Measurements from ENCODE around the gene EN2. TPM values are rescaled to one million over a fixed set of nuclear protein-coding genes. Genes with fewer than 3 reads are reported as not detected.

EN2 gene
- total RNA-seq, 1 experiment from 2014 or later = not detected

DNA sequence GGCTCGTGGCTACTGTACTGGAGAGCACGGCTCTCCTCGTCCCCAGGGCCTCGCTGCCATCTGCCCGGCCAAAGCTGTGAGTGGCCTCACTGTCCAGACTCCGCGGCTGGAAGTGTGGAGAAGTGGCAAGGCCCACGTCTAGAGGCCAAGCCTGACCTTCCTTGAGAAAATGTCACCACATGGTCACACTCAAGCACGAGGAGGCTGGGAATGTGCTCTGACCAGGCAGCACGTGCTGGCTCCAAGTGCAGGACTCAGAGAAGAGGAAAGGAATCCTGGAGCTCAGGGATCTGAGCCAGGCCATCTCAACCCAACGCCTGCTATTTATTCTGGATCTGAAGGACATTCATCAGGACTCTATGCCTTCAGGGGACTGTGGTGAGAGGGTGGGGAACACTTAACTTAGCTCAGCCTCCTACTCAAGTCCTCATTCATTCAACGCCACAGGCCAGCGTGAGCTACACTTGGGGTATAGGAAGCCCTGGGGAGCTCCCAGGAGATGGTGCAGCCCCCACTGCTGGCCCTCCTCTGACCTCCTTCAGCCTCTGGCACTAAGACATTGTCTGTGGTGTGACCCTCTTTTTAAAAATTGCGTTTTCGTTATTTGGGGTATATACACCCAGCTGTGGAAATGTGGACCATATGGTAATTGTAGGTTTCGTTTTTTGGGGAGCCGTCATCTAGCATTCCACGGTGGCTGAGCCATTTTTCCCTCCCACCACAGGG lies 29.0 kb downstream of the EN2 start:
- H3K4me3 ChIP-seq = no peak overlapping the region
- no peaks in the 10 kb centered on the region for H4K20me1 ChIP-seq (ENCODE audit: insufficient read depth)
- H3K4me2 ChIP-seq = no peak overlapping the region
- no TSS peak for BruUV-seq (replicated peaks)
- peaks cover 4% of the 10 kb centered on the region; the same call in 1 of the 2 replicates for H3F3A ChIP-seq (ENCODE audit: insufficient read depth, low read depth)
- peaks cover 100% of the 10 kb centered on the region for H3K27me3 ChIP-seq (ENCODE audit: insufficient read depth, low read depth)
- no peak overlapping the region for H2AFZ ChIP-seq
- no peak overlapping the region for H3K27ac ChIP-seq
- no peak for DNase-seq
- H3K36me3 ChIP-seq (ENCODE audit: low read depth) = no peaks in the 10 kb centered on the region
- CTCF ChIA-PET = no interaction called here
- POLR2A ChIA-PET (ENCODE audit: unreplicated experiment) = interaction anchor here (0.6 kb wide), 1 partner anchor 14 kb away, joined by 7 read pairs; no protein-coding TSS in a partner anchor
- H3K9me3 ChIP-seq (ENCODE audit: insufficient read depth, low read depth) = peaks cover 4% of the 10 kb centered on the region; the same call in 1 of the 2 replicates
- H3K79me2 ChIP-seq (ENCODE audit: low read depth) = no peaks in the 10 kb centered on the region
- H3K9me2 ChIP-seq (ENCODE audit: insufficient read depth) = no peaks in the 10 kb centered on the region
- TF ChIP-seq CTCF (conservative IDR thresholded peaks at IDR 0.05) = no peak
- TF ChIP-seq EZH2 (IDR thresholded peaks at IDR 0.05; ENCODE audit: low read depth) = no peak
- no peaks in the 10 kb centered on the region for H3K4me1 ChIP-seq (replicated peaks; ENCODE audit: insufficient read depth)
- intact Hi-C loops (cut with micrococcal nuclease; ENCODE audit: unreplicated experiment) = no loop called here

DNA sequence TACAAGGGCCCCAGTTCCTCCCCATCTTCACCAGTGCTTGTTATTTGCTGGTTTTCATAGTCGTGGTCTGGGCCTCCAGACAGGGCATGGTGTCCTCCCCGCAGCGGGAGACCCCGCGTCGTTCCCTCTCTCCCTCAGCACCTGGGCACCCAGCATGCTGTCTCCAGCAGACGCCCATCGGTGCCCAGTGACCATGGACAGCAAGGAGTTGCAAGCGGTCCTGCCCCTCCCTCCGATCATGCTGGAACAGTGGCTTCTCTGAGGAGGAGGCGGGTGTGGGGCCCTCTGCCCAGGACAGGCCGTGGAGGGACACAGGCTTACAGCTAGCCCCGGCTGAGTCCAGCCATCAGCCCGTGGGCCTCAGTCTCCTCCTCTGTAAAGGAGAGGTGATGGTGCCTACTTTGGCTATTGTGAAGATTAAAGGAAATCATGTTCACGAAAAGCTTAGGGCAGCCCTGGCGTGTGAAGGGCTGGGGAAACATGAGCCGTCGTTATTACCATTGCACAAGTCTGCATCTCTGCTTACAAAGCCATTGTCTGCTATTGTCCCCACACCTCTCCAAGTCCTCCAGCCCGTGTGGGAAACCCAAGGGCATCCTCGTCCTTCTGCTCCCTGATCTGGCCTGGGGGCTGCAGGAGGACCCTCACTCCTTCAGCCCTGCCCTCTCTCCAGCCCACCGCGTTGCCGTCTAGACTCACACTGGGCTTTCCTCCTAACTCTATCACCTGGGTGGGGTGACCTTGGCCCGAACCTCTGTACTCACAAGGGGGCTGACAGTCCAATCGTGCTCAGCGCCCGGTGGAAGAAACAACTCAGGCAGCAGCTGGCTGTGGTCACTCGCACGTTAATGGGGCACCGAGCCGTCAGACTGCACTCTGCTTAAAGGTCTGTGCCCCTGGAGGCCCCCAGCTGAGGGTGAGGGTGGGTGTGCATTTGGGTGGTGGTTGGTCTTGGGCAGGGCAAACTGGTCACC lies 29.9 kb downstream of the EN2 start:
- intact Hi-C loops (cut with micrococcal nuclease; ENCODE audit: unreplicated experiment) = no loop called here
- CTCF ChIA-PET = no interaction called here
- no TSS peak for BruUV-seq (replicated peaks)

More for the DNA sequence above, 29.9 kb downstream of the EN2 start:
- Histone ChIP-seq H3K27ac (no peak overlapping the region), H4K20me1 (ENCODE audit: insufficient read depth) (no peaks in the 10 kb centered on the region), H3K4me1 (replicated peaks; ENCODE audit: insufficient read depth) (no peaks in the 10 kb centered on the region), H3K9me3 (ENCODE audit: insufficient read depth, low read depth) (no peaks in the 10 kb centered on the region), H3F3A (ENCODE audit: insufficient read depth, low read depth) (no peaks in the 10 kb centered on the region), H3K79me2 (ENCODE audit: low read depth) (no peaks in the 10 kb centered on the region), H3K9me2 (ENCODE audit: insufficient read depth) (no peaks in the 10 kb centered on the region), H3K27me3 (ENCODE audit: insufficient read depth, low read depth) (peaks cover 100% of the 10 kb centered on the region), H3K4me3 (no peak overlapping the region), H3K4me2 (no peak overlapping the region), H3K36me3 (ENCODE audit: low read depth) (no peaks in the 10 kb centered on the region), H2AFZ (no peak overlapping the region)
- no peak for DNase-seq
- TF ChIP-seq CTCF (conservative IDR thresholded peaks at IDR 0.05) = no peak
- TF ChIP-seq EZH2 (IDR thresholded peaks at IDR 0.05; ENCODE audit: low read depth) = no peak
- POLR2A ChIA-PET (ENCODE audit: unreplicated experiment) = no interaction called here
